Glutamatergic neuron (in vitro differentiated cells): ENCODE data around the gene MGA. TPM values are rescaled to one million over a fixed set of nuclear protein-coding genes. Genes with fewer than 3 reads are reported as not detected.
A peak's percentile ranks its signal among the peaks of the same experiment; 100 is the strongest.

ENCODE experiments used
- DNase-seq: peaks from one replicate; pipeline ENCODE4 v3.0.0; 2022
- H3K27ac Mint-ChIP-seq: one replicate; pipeline ENCODE4 v1.8.0; 2020; ENCODE audit warnings: mild to moderate bottlenecking, mixed read lengths, inconsistent platforms; ENCODE audit not compliant: unreplicated experiment
- H3K27me3 Mint-ChIP-seq: one replicate; pipeline ENCODE4 v1.8.0; 2020; ENCODE audit warnings: mild to moderate bottlenecking, moderate library complexity, mixed read lengths, inconsistent platforms; ENCODE audit not compliant: unreplicated experiment
- H3K36me3 Mint-ChIP-seq: one replicate; pipeline ENCODE4 v1.8.0; 2020; ENCODE audit warnings: mild to moderate bottlenecking, mixed read lengths, inconsistent platforms; ENCODE audit not compliant: unreplicated experiment
- H3K4me1 Mint-ChIP-seq: one replicate; pipeline ENCODE4 v1.8.0; 2020; ENCODE audit warnings: mild to moderate bottlenecking, low read depth, mixed read lengths, inconsistent platforms; ENCODE audit not compliant: unreplicated experiment
- H3K4me3 Mint-ChIP-seq: one replicate; pipeline ENCODE4 v1.8.0; 2020; ENCODE audit warnings: mild to moderate bottlenecking, mixed read lengths, inconsistent platforms; ENCODE audit not compliant: unreplicated experiment
- H3K9me3 Mint-ChIP-seq: one replicate; pipeline ENCODE4 v1.8.0; 2020; ENCODE audit warnings: mild to moderate bottlenecking, moderate library complexity, mixed read lengths, inconsistent platforms; ENCODE audit not compliant: unreplicated experiment
- CTCF ChIP-seq: fragments of 200-600 bp; sonication (generic); IDR thresholded peaks from one replicate; pipeline ENCODE4 v1.5.0; 2021; ENCODE audit not compliant: partially characterized antibody, unreplicated experiment
- total RNA-seq: library from RNA; stranded (reverse); fragmentation: NEBNext Ultra II Directional; extraction: Animal tissue kit (Norgen Biotek cat#: 25700); gene quantifications from one replicate; pipeline ENCODE4 v1.2.1, GENCODE V29; 2021; ENCODE audit not compliant: unreplicated experiment

The MGA gene
- total RNA-seq, 1 donor from 2014 or later, result 68.9 TPM

- H3K36me3 Mint-ChIP-seq, result no peaks in the 10 kb centered on the region
- DNase-seq, result no peak
- H3K9me3 Mint-ChIP-seq, result peaks cover 3% of the 10 kb centered on the region
- H3K4me1 Mint-ChIP-seq, result peaks cover 19% of the 10 kb centered on the region
- peak overlapping the region; percentile 65 for H3K27ac Mint-ChIP-seq
- TF ChIP-seq CTCF, result no peak
- peaks cover 4% of the 10 kb centered on the region for H3K27me3 Mint-ChIP-seq
- H3K4me3 Mint-ChIP-seq, result peak overlapping the region; percentile 93
Measured at GRCh38 chr15:41773332-41773728, 113.1 kb downstream of the MGA start.

- peaks cover 3% of the 10 kb centered on the region for H3K9me3 Mint-ChIP-seq
- H3K36me3 Mint-ChIP-seq, result no peaks in the 10 kb centered on the region
- H3K27ac Mint-ChIP-seq, result peak overlapping the region; percentile 65
- no peak for TF ChIP-seq CTCF
- no peak for DNase-seq
- H3K4me1 Mint-ChIP-seq, result peaks cover 19% of the 10 kb centered on the region
- H3K4me3 Mint-ChIP-seq, result peak overlapping the region; percentile 93
- peaks cover 4% of the 10 kb centered on the region for H3K27me3 Mint-ChIP-seq
Measured at GRCh38 chr15:41773729-41774061, 113.5 kb downstream of the MGA start.

DNA sequence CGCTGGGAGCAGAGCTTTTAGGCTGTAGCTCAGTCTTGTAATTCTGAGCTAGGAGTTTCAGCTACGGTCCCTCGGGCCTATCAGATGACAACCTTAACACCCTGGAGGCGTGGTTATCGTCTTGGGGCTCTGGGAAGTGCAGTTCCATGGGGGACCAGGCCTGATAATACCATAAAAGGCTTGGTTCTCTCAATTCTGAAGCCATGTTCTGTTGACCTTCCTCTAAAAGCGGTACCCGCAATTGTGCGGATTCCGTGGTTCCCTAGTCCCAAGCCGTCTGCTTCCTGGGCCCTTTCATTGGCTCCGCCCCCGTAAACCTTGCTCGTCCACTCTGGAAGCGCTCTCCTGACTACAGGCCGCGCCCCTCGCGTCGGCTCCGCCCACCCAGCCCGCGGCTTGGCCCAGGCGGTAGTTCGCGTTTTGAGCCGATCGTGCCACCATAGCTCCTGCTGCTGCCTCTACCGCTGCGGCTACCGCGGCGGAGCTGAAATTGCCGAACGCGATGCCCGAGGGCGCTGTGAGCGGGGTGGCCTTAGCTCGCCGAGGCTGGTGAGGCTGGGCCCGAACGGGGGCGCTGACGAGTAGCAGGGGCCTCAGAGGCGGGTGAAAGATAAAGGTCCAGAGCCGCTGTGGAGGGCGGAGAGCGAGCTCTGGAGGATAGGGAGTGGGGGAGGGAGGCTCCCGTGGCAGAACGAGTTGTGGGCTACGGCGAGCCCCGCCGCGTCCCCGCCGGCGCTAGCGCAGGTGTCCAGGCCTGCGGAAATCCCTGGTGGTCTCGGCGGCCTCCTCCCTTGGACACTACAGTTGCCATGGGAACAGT is 114.1 kb downstream of the MGA start, which contains the start of gene MAPKBP1:
MAPKBP1 (plus strand) TSS at position 423 of the 820 bp plus-strand sequence. CDS start 792 bp downstream, outside the sequence.
- peak within 1 kb of the TSS; percentile 95 for H3K27ac Mint-ChIP-seq
- H3K9me3 Mint-ChIP-seq, result peaks cover 3% of the 10 kb centered on the region
- no peaks in the 10 kb centered on the region for H3K36me3 Mint-ChIP-seq
- peak within 1 kb of the TSS; percentile 93 for H3K4me3 Mint-ChIP-seq
- DNase-seq, result peak; percentile 98
- H3K4me1 Mint-ChIP-seq, result peaks cover 19% of the 10 kb centered on the region
- TF ChIP-seq CTCF, result peak; percentile 61
- peaks cover 4% of the 10 kb centered on the region for H3K27me3 Mint-ChIP-seq

DNA sequence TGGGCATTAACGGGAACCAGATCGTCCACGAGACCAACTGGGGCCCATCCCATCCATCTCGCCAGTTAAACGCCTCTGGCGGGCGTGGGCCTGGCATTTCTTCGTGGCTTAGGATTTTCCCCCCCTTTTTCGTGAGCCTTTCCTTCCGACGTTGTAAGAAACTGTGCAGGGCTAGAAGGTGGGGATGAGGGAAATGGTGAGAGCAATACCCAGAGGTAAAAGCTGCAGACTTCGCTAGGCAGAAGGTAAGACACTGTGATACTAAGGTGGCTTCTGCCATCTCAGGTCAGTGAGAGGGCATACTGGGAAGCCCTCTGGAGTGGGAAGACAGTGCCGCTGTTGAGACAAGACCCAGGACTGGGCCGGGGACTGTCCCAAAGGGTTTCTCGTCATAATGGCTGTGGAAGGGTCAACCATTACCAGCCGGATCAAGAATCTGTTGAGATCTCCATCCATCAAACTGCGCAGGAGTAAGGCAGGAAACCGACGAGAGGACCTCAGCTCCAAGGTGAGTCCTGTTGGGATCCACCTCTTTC is 114.7 kb downstream of the MGA start:
- no peak for DNase-seq
- Mint-ChIP-seq H3K4me3 (peak overlapping the region; percentile 93), H3K36me3 (no peaks in the 10 kb centered on the region), H3K27ac (peak overlapping the region; percentile 95), H3K4me1 (peaks cover 21% of the 10 kb centered on the region), H3K9me3 (peaks cover 3% of the 10 kb centered on the region), H3K27me3 (peaks cover 4% of the 10 kb centered on the region)
- TF ChIP-seq CTCF, result no peak

DNA sequence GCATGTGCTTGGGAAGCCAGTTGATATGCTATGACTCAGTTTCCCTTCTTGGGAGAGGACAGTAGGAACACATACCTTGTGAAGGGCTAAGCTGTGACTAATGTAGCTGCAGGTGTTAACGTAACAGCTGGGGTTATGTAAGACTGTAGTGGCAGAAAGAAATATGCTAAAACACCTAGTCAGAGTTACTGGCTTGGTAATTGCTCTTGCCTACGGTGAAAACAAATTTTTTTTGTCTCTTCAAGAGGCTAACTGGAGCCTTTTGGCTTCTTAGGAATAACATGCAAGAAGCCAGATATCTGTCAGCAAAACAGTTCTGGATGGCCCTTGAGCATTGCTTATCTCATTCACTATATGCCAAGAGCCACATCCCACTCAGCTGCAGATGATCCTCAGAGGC is 115.4 kb downstream of the MGA start:
- no peaks in the 10 kb centered on the region for H3K36me3 Mint-ChIP-seq
- peaks cover 25% of the 10 kb centered on the region for H3K4me1 Mint-ChIP-seq
- H3K27ac Mint-ChIP-seq, result peak overlapping the region; percentile 95
- no peak for DNase-seq
- peaks cover 4% of the 10 kb centered on the region for H3K27me3 Mint-ChIP-seq
- peak overlapping the region; percentile 93 for H3K4me3 Mint-ChIP-seq
- TF ChIP-seq CTCF, result no peak
- H3K9me3 Mint-ChIP-seq, result peaks cover 3% of the 10 kb centered on the region
